Measurements from ENCODE around the gene COPG1. TPM values are rescaled to one million over a fixed set of nuclear protein-coding genes. Genes with fewer than 3 reads are reported as not detected.

Gene COPG1
- polyA plus RNA-seq, 3 donors, result 59.9 to 94.5 (median 60.2) TPM

- peak overlapping the region; percentile 79 for H3K9ac ChIP-seq (ENCODE audit: insufficient read depth, low read length, poor library complexity, severe bottlenecking)
- TF ChIP-seq CTCF (IDR thresholded peaks at IDR 0.05), result no peak
- intact Hi-C loops (cut with micrococcal nuclease), result loop anchor here in 1 of 2 donors (10.0 kb wide), 1 partner anchor 341 kb away; no protein-coding TSS in a partner anchor
- H3K4me1 Mint-ChIP-seq, result peaks cover 39% of the 10 kb centered on the region
- peaks cover 20% of the 10 kb centered on the region for H3K79me2 ChIP-seq (ENCODE audit: insufficient read depth, low read length)
- peak overlapping the region; percentile 79 to 93 (median 80) for H3K4me3 ChIP-seq (replicated peaks in 1 of 3; ENCODE audit: low read depth in 2 of 3, low read length in 3 of 3)
- peak overlapping the region; percentile 96 to 97 for H3K4me3 Mint-ChIP-seq
- DNase-seq, result peak; percentile 30 to 49 (median 40)
- peaks cover 0 to 2% (median 0%) of the 10 kb centered on the region in 7 donors for H3K9me3 Mint-ChIP-seq
- peaks cover 28 to 38% of the 10 kb centered on the region in 2 donors for H3K4me1 ChIP-seq (ENCODE audit: control insufficient read depth in 1 of 2, insufficient read depth in 2 of 2, low read length in 2 of 2)
- peak overlapping the region; percentile 60 to 89 (median 84) for H3K27ac Mint-ChIP-seq
- H4K20me1 ChIP-seq (ENCODE audit: insufficient read depth, low read length), result peaks cover 41% of the 10 kb centered on the region
- peaks cover 1 to 14% (median 4%) of the 10 kb centered on the region in 3 donors for H3K27me3 Mint-ChIP-seq (ENCODE audit: low read depth in 3 of 3)
- H3K36me3 ChIP-seq (replicated peaks in 1 of 2; ENCODE audit: control insufficient read depth in 1 of 2, insufficient read depth in 2 of 2, low read length in 2 of 2), result no peaks in the 10 kb centered on the region
- H3K27me3 ChIP-seq (ENCODE audit: control insufficient read depth in 2 of 2, insufficient read depth in 2 of 2, low read length in 2 of 2), result no peaks in the 10 kb centered on the region
- under 1% methylated on average over 70 of the region's 80 CpGs for WGBS (ENCODE audit: insufficient coverage)
- H3K9me3 ChIP-seq (replicated peaks in 1 of 2; ENCODE audit: control insufficient read depth in 1 of 2, insufficient read depth in 1 of 2, low read length in 2 of 2), result no peaks in the 10 kb centered on the region
- no peaks in the 10 kb centered on the region for H3K36me3 Mint-ChIP-seq
- H3K4me2 ChIP-seq (replicated peaks; ENCODE audit: extremely low read depth, low read length, poor library complexity, severe bottlenecking), result peak overlapping the region; percentile 90
- H2AFZ ChIP-seq (ENCODE audit: insufficient read depth, low read depth, low read length, poor library complexity, severe bottlenecking), result peak overlapping the region; percentile 42
- H3K27ac ChIP-seq (ENCODE audit: low read depth in 1 of 2, low read length in 2 of 2), result peak overlapping the region; percentile 58 to 78
These were observed 66.0 kb downstream of the COPG1 start for GRCh38 chr3:129315223-129315997.

GRCh38 chr3:129315998-129316247, 66.5 kb downstream of the COPG1 start:
- peaks cover 0 to 2% (median 0%) of the 10 kb centered on the region in 7 donors for H3K9me3 Mint-ChIP-seq
- H3K4me1 ChIP-seq (ENCODE audit: control insufficient read depth in 1 of 2, insufficient read depth in 2 of 2, low read length in 2 of 2), result peaks cover 24 to 32% of the 10 kb centered on the region in 2 donors
- H3K9ac ChIP-seq (ENCODE audit: insufficient read depth, low read length, poor library complexity, severe bottlenecking), result peak overlapping the region; percentile 79
- intact Hi-C loops (cut with micrococcal nuclease), result loop anchor here in 1 of 2 donors (10.0 kb wide), 1 partner anchor 341 kb away; no protein-coding TSS in a partner anchor
- H3K4me2 ChIP-seq (replicated peaks; ENCODE audit: extremely low read depth, low read length, poor library complexity, severe bottlenecking), result peak overlapping the region; percentile 90
- no peaks in the 10 kb centered on the region for H3K36me3 ChIP-seq (replicated peaks in 1 of 2; ENCODE audit: control insufficient read depth in 1 of 2, insufficient read depth in 2 of 2, low read length in 2 of 2)
- H3K4me1 Mint-ChIP-seq, result peaks cover 34% of the 10 kb centered on the region
- peak overlapping the region; percentile 24 to 80 (median 59) for H3K27ac Mint-ChIP-seq
- peaks cover 20% of the 10 kb centered on the region for H3K79me2 ChIP-seq (ENCODE audit: insufficient read depth, low read length)
- H3K27ac ChIP-seq (ENCODE audit: low read depth in 1 of 2, low read length in 2 of 2), result peak overlapping the region in 1 of 2 donors; percentile 77
- H3K4me3 ChIP-seq (replicated peaks in 1 of 3; ENCODE audit: low read depth in 2 of 3, low read length in 3 of 3), result peak overlapping the region; percentile 79 to 93 (median 80)
- no peaks in the 10 kb centered on the region for H3K36me3 Mint-ChIP-seq
- no peak for TF ChIP-seq CTCF (IDR thresholded peaks at IDR 0.05)
- H3K4me3 Mint-ChIP-seq, result peak overlapping the region; percentile 81 to 97
- WGBS (ENCODE audit: insufficient coverage), result under 1% methylated on average over 29 of the region's 34 CpGs
- no peaks in the 10 kb centered on the region for H3K9me3 ChIP-seq (replicated peaks in 1 of 2; ENCODE audit: control insufficient read depth in 1 of 2, insufficient read depth in 1 of 2, low read length in 2 of 2)
- DNase-seq, result no peak
- H3K27me3 ChIP-seq (ENCODE audit: control insufficient read depth in 2 of 2, insufficient read depth in 2 of 2, low read length in 2 of 2), result no peaks in the 10 kb centered on the region
- peaks cover 1 to 12% (median 4%) of the 10 kb centered on the region in 3 donors for H3K27me3 Mint-ChIP-seq (ENCODE audit: low read depth in 3 of 3)
- H2AFZ ChIP-seq (ENCODE audit: insufficient read depth, low read depth, low read length, poor library complexity, severe bottlenecking), result peak overlapping the region; percentile 99
- H4K20me1 ChIP-seq (ENCODE audit: insufficient read depth, low read length), result peaks cover 41% of the 10 kb centered on the region
